HepG2 (cell line): ENCODE measurements around the gene SLC7A6OS. TPM values are rescaled to one million over a fixed set of nuclear protein-coding genes. Genes with fewer than 3 reads are reported as not detected.

Experiments
- ATAC-seq: fragments of 200-7000 bp; cut with Tn5 transposase; 3 replicates; pipeline ENCODE4 v1.9.1; 2020; ENCODE audit warnings: mild to moderate bottlenecking, moderate library complexity
- BruUV-seq: library from RNA; stranded (reverse); fragments of 400-500 nt; replicated peaks from 2 replicates; lab custom pipeline; 2021; lab: Mats Ljungman, UMichigan
- CTCF ChIA-PET: fragments of 300-600 bp; formaldehyde crosslinking; extraction: SDS; loops from one replicate; lab custom pipeline; 2021; ENCODE audit warnings: low total read pairs, inconsistent platforms, low intra/inter-chr PET ratio; lab: Yijun Ruan, JAX
- POLR2A ChIA-PET: fragments of 350-600 bp; sonication (Branson Sonifier 250); formaldehyde crosslinking; loops from one replicate; lab custom pipeline; 2020; ENCODE audit warnings: antibody characterized with exemption, inconsistent platforms; lab: Yijun Ruan, JAX
- DNase-seq: peaks from one replicate; pipeline ENCODE4 v3.0.0-alpha.2; 2015; ENCODE audit warnings: low spot score
- FAIRE-seq: peaks from 3 replicates; lab custom pipeline; 2011; peaks lifted over from hg19 to GRCh38; lab: Jason Lieb, UNC
- H2AFZ ChIP-seq: one replicate; pipeline ENCODE4 v1.6.1; 2011; ENCODE audit warnings: low read length, inconsistent platforms
- H3K27ac ChIP-seq: fragments of 300-600 bp; 3 replicates; pipeline ENCODE4 v1.8.0; 2011; ENCODE audit warnings: mixed run types, mild to moderate bottlenecking, mixed read lengths, low read length, inconsistent platforms; ENCODE audit not compliant: insufficient read depth; ENCODE audit errors: extremely low read length
- H3K27me3 ChIP-seq, 2 experiments: fragments of 200-600 bp in 1 of 2; 2 replicates in 1 of 2; 3 replicates in 1 of 2; pipeline versions ENCODE4 v1.6.0 to v1.8.0; 2011; ENCODE audit warnings: low read length in 2 of 2, mild to moderate bottlenecking in 2 of 2, moderate library complexity in 2 of 2, inconsistent platforms in 1 of 2; ENCODE audit not compliant: insufficient read depth in 2 of 2, control insufficient read depth in 1 of 2
- H3K36me3 ChIP-seq, 2 experiments: fragments of 200-600 bp in 1 of 2; replicated peaks in 1 of 2; 2 replicates in 1 of 2; 3 replicates in 1 of 2; pipeline versions ENCODE4 v1.5.1 to v1.8.0; 2011; ENCODE audit warnings: low read length in 2 of 2, inconsistent platforms in 1 of 2; ENCODE audit not compliant: insufficient read depth in 2 of 2, control insufficient read depth in 1 of 2
- H3K4me1 ChIP-seq: 2 replicates; pipeline ENCODE4 v1.5.1; 2012; ENCODE audit warnings: low read length, inconsistent platforms; ENCODE audit not compliant: insufficient read depth
- H3K4me2 ChIP-seq: 2 replicates; pipeline ENCODE4 v1.6.0; 2011; ENCODE audit warnings: low read depth, low read length, inconsistent platforms
- H3K4me3 ChIP-seq, 3 experiments: fragments of 200-600 bp in 1 of 3; sonication (generic), shearing (Covaris generic) in 1 of 3; replicated peaks in 1 of 3; 2 replicates each; pipeline ENCODE4 v1.5.1; 2011 to 2016; ENCODE audit warnings: low read length in 3 of 3, inconsistent platforms in 2 of 3, low read depth in 2 of 3, mild to moderate bottlenecking in 2 of 3, control low read depth in 1 of 3, mixed read lengths in 1 of 3; ENCODE audit not compliant: insufficient read depth in 1 of 3
- H3K79me2 ChIP-seq: one replicate; pipeline ENCODE4 v1.6.1; 2011; ENCODE audit warnings: low read length, inconsistent platforms; ENCODE audit not compliant: insufficient read depth
- H3K9ac ChIP-seq: 2 replicates; pipeline ENCODE4 v1.6.0; 2011; ENCODE audit warnings: mild to moderate bottlenecking, low read depth, low read length, inconsistent platforms; ENCODE audit not compliant: insufficient read depth
- H3K9me3 ChIP-seq: 2 replicates; pipeline ENCODE4 v1.5.1; 2012; ENCODE audit warnings: mild to moderate bottlenecking, low read length
- H4K20me1 ChIP-seq: 2 replicates; pipeline ENCODE4 v1.6.0; 2011; ENCODE audit warnings: inconsistent platforms, mild to moderate bottlenecking, low read length, moderate library complexity; ENCODE audit not compliant: insufficient read depth
- ELF3 ChIP-seq: IDR thresholded peaks from 2 replicates; pipeline ENCODE4 v1.6.1; 2016; ENCODE audit warnings: missing genetic modification reagents, missing compliant biosample characterization
- GABPA ChIP-seq, 2 experiments: IDR thresholded peaks; 2 replicates each; pipeline ENCODE4 v1.6.1; 2011 to 2016; ENCODE audit warnings: low read depth in 2 of 2, low read length in 1 of 2, missing biosample characterization in 1 of 2, missing genetic modification characterization in 1 of 2
- IRF2 ChIP-seq: IDR thresholded peaks from 2 replicates; pipeline ENCODE4 v1.6.1; 2018; ENCODE audit warnings: missing genetic modification reagents, missing compliant biosample characterization
- RARA ChIP-seq: IDR thresholded peaks from 2 replicates; pipeline ENCODE4 v1.6.1; 2016; ENCODE audit warnings: missing genetic modification reagents, missing compliant biosample characterization
- SAP130 ChIP-seq: IDR thresholded peaks from 2 replicates; pipeline ENCODE4 v1.6.1; 2016; ENCODE audit warnings: low read depth
- ZBTB7A ChIP-seq: sonication (generic); formaldehyde crosslinking; IDR thresholded peaks from 2 replicates; pipeline ENCODE4 v1.8.0; 2022; ENCODE audit warnings: mild to moderate bottlenecking, missing genetic modification reagents
- ZNF629 ChIP-seq: sonication (generic); formaldehyde crosslinking; conservative IDR thresholded peaks from 2 replicates; pipeline ENCODE4 v1.5.0; 2020; ENCODE audit warnings: missing genetic modification reagents
- WGBS: methylation state at CpG from one replicate; pipeline ENCODE4 v1.1.6; 2017; ENCODE audit warnings: low lambda C conversion rate; 5-methylcytosine and 5-hydroxymethylcytosine counted together
- in situ Hi-C: cut with HindIII; loops from 2 replicates; pipeline ENCODE4 v1.10.0; 2017; ENCODE audit warnings: low pct_unique_long_range_greater_than_20kb; ENCODE audit not compliant: extremely low pct_ligation_motif_present
- intact Hi-C: fragments of 100-400 bp; cut with micrococcal nuclease; formaldehyde crosslinking; loops from one replicate; pipeline ENCODE4 v1.10.0; 2022; ENCODE audit not compliant: unreplicated experiment
- polyA plus RNA-seq, 8 experiments: library from polyadenylated mRNA; depleted of rRNA in 3 of 8; stranded (reverse) in 7 of 8; unstranded in 1 of 8; fragments of >200 nt; fragmentation: Illumina TruSeq in 4 of 8; extraction: Trizol in 4 of 8; gene quantifications; 2 replicates each; pipeline versions ENCODE4 v1.2.1 to v1.2.3, GENCODE V29; 2011 to 2016; ENCODE audit warnings: low read depth in 4 of 8, missing spikeins in 1 of 8, mixed read lengths in 1 of 8; ENCODE audit not compliant: insufficient read depth in 1 of 8
- total RNA-seq, 5 experiments: library from RNA; depleted of rRNA; stranded (reverse); fragments of >200 nt; fragmentation: Illumina TruSeq; extraction: Trizol; gene quantifications; 2 replicates each; pipeline ENCODE4 v1.2.3, GENCODE V29; 2016; ENCODE audit warnings: low read depth in 1 of 5
- TF ChIP-seq, protein P1 (sequence below): sonication (generic); formaldehyde crosslinking; IDR thresholded peaks from 2 replicates; pipeline ENCODE4 v1.4.0; 2020; ENCODE audit warnings: missing genetic modification reagents
- TF ChIP-seq, protein P2 (sequence below): sonication (generic); formaldehyde crosslinking; IDR thresholded peaks from 2 replicates; pipeline ENCODE4 v1.4.0; 2020; ENCODE audit warnings: mild to moderate bottlenecking, missing genetic modification reagents, borderline replicate concordance

Gene SLC7A6OS
- total and polyA plus RNA-seq, 2 of the 13 experiments (the other 11 are each of a cell fraction or from before 2014, with no cell fraction given), result 11.2 to 21.5 TPM

DNA sequence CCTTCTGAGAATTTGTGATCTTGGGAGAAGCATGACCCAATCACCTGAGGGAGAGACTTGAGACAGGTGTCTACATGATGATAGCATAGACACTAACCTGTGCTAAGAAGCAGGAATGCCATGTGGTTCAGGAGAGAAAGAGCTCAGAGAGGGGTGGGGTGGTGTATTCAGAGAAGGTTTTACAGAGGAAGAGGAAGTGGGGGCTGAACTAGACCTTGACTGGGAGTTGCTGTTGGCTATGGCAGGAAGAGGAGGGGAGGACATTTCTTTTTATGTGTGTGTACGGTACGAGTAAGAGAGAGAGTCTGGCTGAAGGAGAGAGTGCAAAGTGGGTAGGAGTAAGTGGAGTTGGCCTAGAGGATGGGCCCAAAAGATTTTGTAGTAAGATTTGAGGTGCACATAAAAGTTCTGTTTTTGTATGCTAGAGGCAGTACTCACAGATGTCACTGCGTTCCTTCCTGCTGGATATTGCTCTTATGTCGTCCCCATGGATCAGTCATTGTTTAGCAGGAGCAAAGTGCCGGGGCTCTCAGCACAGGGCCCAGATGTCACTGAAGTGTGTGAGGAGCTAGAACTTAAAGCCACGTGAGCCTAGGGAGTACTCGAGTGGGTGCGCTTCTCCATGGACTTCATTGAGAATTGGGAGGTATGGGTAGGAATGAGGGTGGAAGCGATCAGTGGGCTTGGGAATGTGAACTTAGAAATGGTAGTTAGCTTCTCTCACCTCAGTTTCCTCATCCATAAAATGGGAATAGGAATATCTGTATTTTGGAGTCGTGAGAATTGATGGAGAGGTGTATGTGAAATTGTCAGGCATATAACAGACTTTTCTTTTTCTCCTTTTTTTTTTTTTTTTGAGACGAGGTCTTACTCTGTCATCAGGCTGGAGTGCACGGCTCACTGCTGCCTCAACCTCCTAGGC is 24.3 kb downstream of the SLC7A6OS start:
- ATAC-seq (no peak), DNase-seq (peak; percentile 35), FAIRE-seq (peak; percentile 26)
- in situ Hi-C loops (no loop called here), intact Hi-C loops (no loop called here)
- Histone ChIP-seq H3K9me3 (no peaks in the 10 kb centered on the region), H4K20me1 (no peaks in the 10 kb centered on the region), H3K79me2 (peaks cover 46% of the 10 kb centered on the region), H3K36me3 (peaks cover 28 to 69% of the 10 kb centered on the region in 2 experiments), H3K4me1 (peaks cover 52% of the 10 kb centered on the region), H2AFZ (no peak overlapping the region), H3K27me3 (no peaks in the 10 kb centered on the region), H3K9ac (no peak overlapping the region), H3K4me3 (no peak overlapping the region), H3K4me2 (no peak overlapping the region), H3K27ac (no peak overlapping the region)
- TF ChIP-seq ZNF629 (CRISPR knock-in tag) (peak; percentile 79), ELF3 (CRISPR knock-in tag) (0 out of 2 replicates have a peak, but pooled peaks have one; percentile 15), ZBTB7A (CRISPR knock-in tag) (no peak), GABPA (IDR thresholded peaks at IDR 0.05; ENCODE audit: low read depth, low read length) (no peak), GABPA (CRISPR knock-in tag; IDR thresholded peaks at IDR 0.05; ENCODE audit: low read depth) (peak; percentile 46; the same call in 1 of the 2 replicates), SAP130 (CRISPR knock-in tag) (peak; percentile 57), RARA (CRISPR knock-in tag) (0 out of 2 replicates have a peak, but pooled peaks have one; percentile 11), IRF2 (no peak)
- TF ChIP-seq, protein P1, sequence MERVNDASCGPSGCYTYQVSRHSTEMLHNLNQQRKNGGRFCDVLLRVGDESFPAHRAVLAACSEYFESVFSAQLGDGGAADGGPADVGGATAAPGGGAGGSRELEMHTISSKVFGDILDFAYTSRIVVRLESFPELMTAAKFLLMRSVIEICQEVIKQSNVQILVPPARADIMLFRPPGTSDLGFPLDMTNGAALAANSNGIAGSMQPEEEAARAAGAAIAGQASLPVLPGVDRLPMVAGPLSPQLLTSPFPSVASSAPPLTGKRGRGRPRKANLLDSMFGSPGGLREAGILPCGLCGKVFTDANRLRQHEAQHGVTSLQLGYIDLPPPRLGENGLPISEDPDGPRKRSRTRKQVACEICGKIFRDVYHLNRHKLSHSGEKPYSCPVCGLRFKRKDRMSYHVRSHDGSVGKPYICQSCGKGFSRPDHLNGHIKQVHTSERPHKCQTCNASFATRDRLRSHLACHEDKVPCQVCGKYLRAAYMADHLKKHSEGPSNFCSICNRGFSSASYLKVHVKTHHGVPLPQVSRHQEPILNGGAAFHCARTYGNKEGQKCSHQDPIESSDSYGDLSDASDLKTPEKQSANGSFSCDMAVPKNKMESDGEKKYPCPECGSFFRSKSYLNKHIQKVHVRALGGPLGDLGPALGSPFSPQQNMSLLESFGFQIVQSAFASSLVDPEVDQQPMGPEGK, result 0 out of 2 replicates have a peak, but pooled peaks have one; percentile 13
- TF ChIP-seq, protein P2, sequence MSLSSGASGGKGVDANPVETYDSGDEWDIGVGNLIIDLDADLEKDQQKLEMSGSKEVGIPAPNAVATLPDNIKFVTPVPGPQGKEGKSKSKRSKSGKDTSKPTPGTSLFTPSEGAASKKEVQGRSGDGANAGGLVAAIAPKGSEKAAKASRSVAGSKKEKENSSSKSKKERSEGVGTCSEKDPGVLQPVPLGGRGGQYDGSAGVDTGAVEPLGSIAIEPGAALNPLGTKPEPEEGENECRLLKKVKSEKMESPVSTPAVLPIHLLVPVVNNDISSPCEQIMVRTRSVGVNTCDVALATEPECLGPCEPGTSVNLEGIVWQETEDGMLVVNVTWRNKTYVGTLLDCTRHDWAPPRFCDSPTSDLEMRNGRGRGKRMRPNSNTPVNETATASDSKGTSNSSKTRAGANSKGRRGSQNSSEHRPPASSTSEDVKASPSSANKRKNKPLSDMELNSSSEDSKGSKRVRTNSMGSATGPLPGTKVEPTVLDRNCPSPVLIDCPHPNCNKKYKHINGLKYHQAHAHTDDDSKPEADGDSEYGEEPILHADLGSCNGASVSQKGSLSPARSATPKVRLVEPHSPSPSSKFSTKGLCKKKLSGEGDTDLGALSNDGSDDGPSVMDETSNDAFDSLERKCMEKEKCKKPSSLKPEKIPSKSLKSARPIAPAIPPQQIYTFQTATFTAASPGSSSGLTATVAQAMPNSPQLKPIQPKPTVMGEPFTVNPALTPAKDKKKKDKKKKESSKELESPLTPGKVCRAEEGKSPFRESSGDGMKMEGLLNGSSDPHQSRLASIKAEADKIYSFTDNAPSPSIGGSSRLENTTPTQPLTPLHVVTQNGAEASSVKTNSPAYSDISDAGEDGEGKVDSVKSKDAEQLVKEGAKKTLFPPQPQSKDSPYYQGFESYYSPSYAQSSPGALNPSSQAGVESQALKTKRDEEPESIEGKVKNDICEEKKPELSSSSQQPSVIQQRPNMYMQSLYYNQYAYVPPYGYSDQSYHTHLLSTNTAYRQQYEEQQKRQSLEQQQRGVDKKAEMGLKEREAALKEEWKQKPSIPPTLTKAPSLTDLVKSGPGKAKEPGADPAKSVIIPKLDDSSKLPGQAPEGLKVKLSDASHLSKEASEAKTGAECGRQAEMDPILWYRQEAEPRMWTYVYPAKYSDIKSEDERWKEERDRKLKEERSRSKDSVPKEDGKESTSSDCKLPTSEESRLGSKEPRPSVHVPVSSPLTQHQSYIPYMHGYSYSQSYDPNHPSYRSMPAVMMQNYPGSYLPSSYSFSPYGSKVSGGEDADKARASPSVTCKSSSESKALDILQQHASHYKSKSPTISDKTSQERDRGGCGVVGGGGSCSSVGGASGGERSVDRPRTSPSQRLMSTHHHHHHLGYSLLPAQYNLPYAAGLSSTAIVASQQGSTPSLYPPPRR (CRISPR knock-in tag), result 0 out of 2 replicates have a peak, but pooled peaks have one; percentile 34
- no TSS peak for BruUV-seq
- POLR2A ChIA-PET, result interaction anchor here (1.2 to 4.3 kb wide), 2 partner anchors 25 to 50 kb away, joined by 4 to 22 read pairs; partner anchors contain the start of genes PRMT7 and SLC7A6OS
- CTCF ChIA-PET, result no interaction called here
- 90% methylated on average over 12 of the region's 12 CpGs for WGBS
